Right atrium auricular region (tissue), 2 donors: ENCODE data around the gene CRHR1. TPM values are rescaled to one million over a fixed set of nuclear protein-coding genes. Genes with fewer than 3 reads are reported as not detected.

Experiments used
- DNase-seq: peaks from one replicate; pipeline ENCODE4 v3.0.0-alpha.2; 2019; ENCODE audit warnings: low spot score
- H3K27ac ChIP-seq, 2 donors: fragments of 200-600 bp; sonication (generic); 1 replicate in 1 of 2; 2 replicates in 1 of 2; pipeline ENCODE4 v1.5.1; 2016 to 2019
- H3K27me3 ChIP-seq, 2 donors: fragments of 200-600 bp; sonication (generic); one replicate each; pipeline versions ENCODE4 v1.5.1 to v1.6.0; 2017 to 2019
- H3K36me3 ChIP-seq: fragments of 200-600 bp; sonication (generic); one replicate; pipeline ENCODE4 v1.5.1; 2016
- H3K4me1 ChIP-seq, 2 donors: fragments of 200-600 bp; sonication (generic); one replicate each; pipeline versions ENCODE4 v1.5.1 to v1.6.0; 2017 to 2019
- H3K4me3 ChIP-seq, 2 donors: fragments of 200-600 bp; sonication (generic); 1 replicate in 1 of 2; 2 replicates in 1 of 2; pipeline ENCODE4 v1.5.1; 2017 to 2019; ENCODE audit warnings: mild to moderate bottlenecking in 1 of 2, moderate library complexity in 1 of 2
- H3K9me3 ChIP-seq, 2 donors: fragments of 200-600 bp; sonication (generic); one replicate each; pipeline ENCODE4 v1.5.1; 2019
- total RNA-seq, 2 donors: library from RNA; depleted of rRNA; stranded (reverse); fragments of >200 nt; gene quantifications; one replicate each; pipeline ENCODE4 v1.1.0, GENCODE V29; 2016
- TF ChIP-seq, protein P1 (sequence below), 2 donors: fragments of 200-600 bp; sonication (generic); IDR thresholded peaks; one replicate each; pipeline ENCODE4 v1.5.1; 2019; ENCODE audit warnings: antibody characterized with exemption in 2 of 2

Gene CRHR1
- total RNA-seq, 2 donors from 2014 or later = not detected

DNA sequence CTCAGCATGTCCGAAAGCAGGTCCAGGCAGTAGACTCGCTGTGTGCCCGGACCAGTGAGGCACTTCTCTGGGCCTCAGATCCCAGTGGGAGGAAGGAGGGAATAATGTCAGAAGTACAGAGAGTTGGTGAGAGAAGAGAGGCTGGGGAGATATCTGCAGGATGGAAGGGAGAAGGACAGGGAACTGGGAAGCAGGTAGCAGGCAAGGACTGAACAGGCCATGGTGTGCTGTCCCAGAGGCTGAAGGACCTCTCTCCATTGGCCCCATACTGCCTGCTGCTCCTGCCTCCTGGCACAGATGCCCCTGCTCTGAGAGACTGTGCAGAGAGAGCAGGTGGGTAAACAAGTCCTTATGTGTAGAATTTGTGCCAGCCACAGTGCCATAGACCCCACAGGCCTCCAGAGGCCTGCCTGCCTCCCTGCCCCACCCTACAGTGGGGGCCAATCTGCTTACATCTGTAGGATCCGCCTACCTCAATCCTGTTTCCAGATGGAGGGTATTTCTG, 34.2 kb upstream of the CRHR1 start:
- no peak overlapping the region for H3K27ac ChIP-seq
- TF ChIP-seq, protein P1, sequence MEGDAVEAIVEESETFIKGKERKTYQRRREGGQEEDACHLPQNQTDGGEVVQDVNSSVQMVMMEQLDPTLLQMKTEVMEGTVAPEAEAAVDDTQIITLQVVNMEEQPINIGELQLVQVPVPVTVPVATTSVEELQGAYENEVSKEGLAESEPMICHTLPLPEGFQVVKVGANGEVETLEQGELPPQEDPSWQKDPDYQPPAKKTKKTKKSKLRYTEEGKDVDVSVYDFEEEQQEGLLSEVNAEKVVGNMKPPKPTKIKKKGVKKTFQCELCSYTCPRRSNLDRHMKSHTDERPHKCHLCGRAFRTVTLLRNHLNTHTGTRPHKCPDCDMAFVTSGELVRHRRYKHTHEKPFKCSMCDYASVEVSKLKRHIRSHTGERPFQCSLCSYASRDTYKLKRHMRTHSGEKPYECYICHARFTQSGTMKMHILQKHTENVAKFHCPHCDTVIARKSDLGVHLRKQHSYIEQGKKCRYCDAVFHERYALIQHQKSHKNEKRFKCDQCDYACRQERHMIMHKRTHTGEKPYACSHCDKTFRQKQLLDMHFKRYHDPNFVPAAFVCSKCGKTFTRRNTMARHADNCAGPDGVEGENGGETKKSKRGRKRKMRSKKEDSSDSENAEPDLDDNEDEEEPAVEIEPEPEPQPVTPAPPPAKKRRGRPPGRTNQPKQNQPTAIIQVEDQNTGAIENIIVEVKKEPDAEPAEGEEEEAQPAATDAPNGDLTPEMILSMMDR (IDR thresholded peaks at IDR 0.05) = no peak
- no peaks in the 10 kb centered on the region for H3K9me3 ChIP-seq
- no peaks in the 10 kb centered on the region for H3K36me3 ChIP-seq
- no peaks in the 10 kb centered on the region for H3K27me3 ChIP-seq
- no peak overlapping the region for H3K4me3 ChIP-seq
- DNase-seq = no peak
- no peaks in the 10 kb centered on the region for H3K4me1 ChIP-seq

DNA sequence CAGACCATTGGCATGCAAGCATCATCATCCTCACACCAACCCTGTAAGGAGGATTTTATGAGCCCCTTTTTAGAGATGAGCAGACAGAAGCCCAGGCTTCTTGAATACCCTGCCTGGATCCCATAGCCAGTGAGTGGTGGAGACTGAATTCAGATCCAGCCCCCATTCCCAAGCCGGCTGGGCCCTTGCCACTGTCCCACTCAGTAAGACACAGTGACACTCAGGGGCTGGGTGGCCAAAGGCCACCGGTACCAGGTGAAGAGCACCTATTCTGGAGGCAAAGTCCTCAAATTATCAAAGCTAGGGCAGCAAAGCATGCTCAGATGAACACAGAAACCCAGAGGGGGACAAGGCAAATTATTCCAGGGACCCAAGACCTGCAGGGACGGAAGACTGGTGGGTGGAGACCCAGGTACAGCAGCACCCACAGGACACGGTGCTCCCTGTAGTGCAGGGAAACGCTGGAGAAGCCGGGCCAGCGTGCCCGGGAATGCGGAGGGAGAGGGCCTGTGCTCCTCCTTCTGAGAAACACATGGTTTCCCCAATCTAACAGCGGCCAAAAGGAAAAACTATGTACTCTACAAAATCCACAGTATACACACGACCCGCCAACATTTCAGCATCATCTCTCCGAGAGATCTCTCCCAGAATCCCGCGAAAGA, 33.2 kb upstream of the CRHR1 start:
- Histone ChIP-seq H3K9me3 (no peaks in the 10 kb centered on the region), H3K4me3 (no peak overlapping the region), H3K36me3 (no peaks in the 10 kb centered on the region), H3K4me1 (no peaks in the 10 kb centered on the region), H3K27ac (no peak overlapping the region), H3K27me3 (no peaks in the 10 kb centered on the region)
- DNase-seq = no peak
- TF ChIP-seq, protein P1 (IDR thresholded peaks at IDR 0.05) = no peak

DNA sequence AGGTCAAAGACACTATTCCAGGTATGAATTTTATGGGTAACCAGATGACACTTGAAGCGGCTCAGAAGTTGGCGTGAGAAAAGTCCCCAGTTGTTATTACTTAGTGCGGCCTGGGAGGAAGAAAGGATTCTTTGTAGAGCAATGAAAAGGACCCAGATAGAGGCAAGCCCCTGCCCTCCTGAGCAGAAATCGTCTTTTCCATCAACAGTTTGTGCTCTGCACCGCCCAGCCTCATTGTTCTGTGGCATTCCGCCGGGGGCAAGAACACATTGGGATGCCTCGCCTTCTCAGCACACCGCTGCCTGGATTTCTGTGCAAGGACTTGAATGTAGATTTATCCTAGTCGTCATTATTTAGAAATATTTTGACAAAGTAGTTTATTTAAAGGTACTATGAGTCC, 32.7 kb upstream of the CRHR1 start:
- no peak for DNase-seq

DNA sequence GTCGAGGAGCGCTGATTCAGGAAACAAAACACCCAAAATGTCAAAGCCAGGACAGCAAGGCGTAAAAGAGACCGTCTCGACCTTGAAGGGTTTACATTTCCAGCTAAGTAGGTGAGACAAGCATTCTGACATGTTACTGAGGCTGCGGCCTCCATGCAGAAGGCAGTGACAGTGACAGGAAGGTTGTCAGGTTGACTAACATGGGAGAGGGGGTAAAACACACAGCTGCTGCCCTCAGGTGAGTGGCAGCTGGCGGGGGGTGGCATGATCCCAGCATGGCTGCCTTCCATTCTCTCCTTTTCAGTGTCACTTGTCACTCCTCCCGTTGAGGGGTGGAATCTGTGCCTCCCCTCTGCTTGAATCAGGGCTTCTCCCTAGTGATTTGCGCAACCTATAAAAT, 31.9 kb upstream of the CRHR1 start:
- DNase-seq = no peak
- no peaks in the 10 kb centered on the region for H3K36me3 ChIP-seq
- no peaks in the 10 kb centered on the region for H3K4me1 ChIP-seq
- no peaks in the 10 kb centered on the region for H3K9me3 ChIP-seq
- H3K27me3 ChIP-seq = no peaks in the 10 kb centered on the region
- TF ChIP-seq, protein P1 (IDR thresholded peaks at IDR 0.05) = no peak
- H3K4me3 ChIP-seq = no peak overlapping the region
- H3K27ac ChIP-seq = no peak overlapping the region

More for the DNA sequence above, 32.7 kb upstream of the CRHR1 start:
- Histone ChIP-seq H3K4me3 (no peak overlapping the region), H3K27me3 (no peaks in the 10 kb centered on the region), H3K27ac (no peak overlapping the region), H3K4me1 (no peaks in the 10 kb centered on the region), H3K9me3 (no peaks in the 10 kb centered on the region), H3K36me3 (no peaks in the 10 kb centered on the region)
- TF ChIP-seq, protein P1 (IDR thresholded peaks at IDR 0.05) = no peak

DNA sequence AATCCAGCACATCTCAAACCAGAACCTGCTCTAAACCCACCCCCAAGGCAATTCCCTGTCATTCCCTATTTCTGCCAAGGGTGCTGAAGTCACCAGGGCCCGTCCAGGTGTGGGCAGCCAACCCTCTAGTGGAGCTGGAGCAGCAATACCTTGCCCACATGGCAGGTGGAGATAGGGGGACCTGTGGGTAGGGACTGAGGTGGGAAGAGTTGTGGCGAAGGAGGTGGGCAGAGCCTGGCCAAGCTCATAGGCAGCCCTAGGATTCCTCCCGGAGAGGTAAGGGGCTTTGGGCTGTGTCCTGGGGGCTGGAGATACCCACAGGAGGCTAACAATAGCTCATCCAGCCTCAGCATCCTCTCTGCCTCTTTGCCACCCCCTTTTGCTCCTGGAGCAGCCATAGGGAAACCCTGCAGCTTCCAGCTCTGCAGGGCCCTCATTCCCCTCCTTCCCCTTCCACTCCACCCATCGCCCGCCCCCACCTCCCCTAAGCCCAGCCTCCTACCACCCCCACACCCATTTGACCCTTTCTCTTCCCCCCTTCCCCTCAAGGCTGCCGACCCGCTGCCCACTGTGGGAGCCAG, 30.4 kb upstream of the CRHR1 start:
- DNase-seq = no peak
- TF ChIP-seq, protein P1 (IDR thresholded peaks at IDR 0.05) = no peak
- Histone ChIP-seq H3K27me3 (no peaks in the 10 kb centered on the region), H3K27ac (no peak overlapping the region), H3K4me3 (no peak overlapping the region), H3K4me1 (no peaks in the 10 kb centered on the region), H3K36me3 (no peaks in the 10 kb centered on the region), H3K9me3 (no peaks in the 10 kb centered on the region)
